HepG2 (cell line): ENCODE measurements around the gene HLA-DMB.
"Not testable (repeated sequence)": the region's sequence is repeated elsewhere in the genome, so short reads cannot be mapped to it uniquely, and the experiment has no call there.

Source experiments
- CBX5 ChIP-seq: sonication (generic); formaldehyde crosslinking; IDR thresholded peaks from 2 replicates; pipeline ENCODE4 v1.4.0; 2020; ENCODE audit warnings: missing genetic modification reagents, borderline replicate concordance
- HNRNPLL ChIP-seq: fragments of 200-400 bp; formaldehyde crosslinking; IDR thresholded peaks from 2 replicates; pipeline ENCODE4 v1.6.1; 2017; ENCODE audit warnings: mild to moderate bottlenecking, low read depth, low read length; ENCODE audit not compliant: poor library complexity, severe bottlenecking
- PRDM4 ChIP-seq: sonication (generic); formaldehyde crosslinking; IDR thresholded peaks from 2 replicates; pipeline ENCODE4 v1.9.0; 2021; ENCODE audit warnings: missing genetic modification reagents, borderline replicate concordance
- TCF12 ChIP-seq, 2 experiments: fragments of 450-650 bp in 1 of 2; sonication (generic) in 1 of 2; formaldehyde crosslinking in 1 of 2; IDR thresholded peaks; 2 replicates each; pipeline versions ENCODE4 v1.6.1 to v1.8.0; 2017 to 2022; ENCODE audit warnings: antibody characterized with exemption in 1 of 2, mild to moderate bottlenecking in 1 of 2, missing genetic modification reagents in 1 of 2, moderate library complexity in 1 of 2
- ZFX ChIP-seq: sonication (generic); formaldehyde crosslinking; IDR thresholded peaks from 2 replicates; pipeline ENCODE4 v1.4.0; 2020; ENCODE audit warnings: mild to moderate bottlenecking, low read depth, missing genetic modification reagents, moderate library complexity
- ZNF644 ChIP-seq: IDR thresholded peaks from 2 replicates; pipeline ENCODE4 v1.6.1; 2016; ENCODE audit warnings: low read depth
- ZSCAN20 ChIP-seq: sonication (generic); formaldehyde crosslinking; IDR thresholded peaks from 2 replicates; pipeline ENCODE4 v1.4.0; 2020; ENCODE audit warnings: missing genetic modification reagents, mild to moderate bottlenecking, borderline replicate concordance
- TF ChIP-seq, protein P1 (sequence below): sonication (generic); formaldehyde crosslinking; IDR thresholded peaks from 2 replicates; pipeline ENCODE4 v1.5.0; 2020; ENCODE audit warnings: mild to moderate bottlenecking, missing genetic modification reagents, moderate library complexity
- TF ChIP-seq, protein P2 (sequence below): sonication (generic); formaldehyde crosslinking; IDR thresholded peaks from 2 replicates; pipeline ENCODE4 v1.8.0; 2022; ENCODE audit warnings: missing genetic modification reagents, mild to moderate bottlenecking, moderate library complexity, borderline replicate concordance
- TF ChIP-seq, protein P3 (sequence below): sonication (generic); formaldehyde crosslinking; conservative IDR thresholded peaks from 2 replicates; pipeline ENCODE4 v1.4.0; 2020; ENCODE audit warnings: missing genetic modification reagents

- not testable (repeated sequence) for TF ChIP-seq PRDM4 (CRISPR knock-in tag); HNRNPLL; ZNF644 (CRISPR knock-in tag); CBX5 (CRISPR knock-in tag); ZSCAN20 (CRISPR knock-in tag); ZFX (CRISPR knock-in tag); TCF12 (IDR thresholded peaks at IDR 0.05); TCF12 (CRISPR knock-in tag; IDR thresholded peaks at IDR 0.05)
- TF ChIP-seq, protein P1, sequence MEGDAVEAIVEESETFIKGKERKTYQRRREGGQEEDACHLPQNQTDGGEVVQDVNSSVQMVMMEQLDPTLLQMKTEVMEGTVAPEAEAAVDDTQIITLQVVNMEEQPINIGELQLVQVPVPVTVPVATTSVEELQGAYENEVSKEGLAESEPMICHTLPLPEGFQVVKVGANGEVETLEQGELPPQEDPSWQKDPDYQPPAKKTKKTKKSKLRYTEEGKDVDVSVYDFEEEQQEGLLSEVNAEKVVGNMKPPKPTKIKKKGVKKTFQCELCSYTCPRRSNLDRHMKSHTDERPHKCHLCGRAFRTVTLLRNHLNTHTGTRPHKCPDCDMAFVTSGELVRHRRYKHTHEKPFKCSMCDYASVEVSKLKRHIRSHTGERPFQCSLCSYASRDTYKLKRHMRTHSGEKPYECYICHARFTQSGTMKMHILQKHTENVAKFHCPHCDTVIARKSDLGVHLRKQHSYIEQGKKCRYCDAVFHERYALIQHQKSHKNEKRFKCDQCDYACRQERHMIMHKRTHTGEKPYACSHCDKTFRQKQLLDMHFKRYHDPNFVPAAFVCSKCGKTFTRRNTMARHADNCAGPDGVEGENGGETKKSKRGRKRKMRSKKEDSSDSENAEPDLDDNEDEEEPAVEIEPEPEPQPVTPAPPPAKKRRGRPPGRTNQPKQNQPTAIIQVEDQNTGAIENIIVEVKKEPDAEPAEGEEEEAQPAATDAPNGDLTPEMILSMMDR (CRISPR knock-in tag): not testable (repeated sequence)
- TF ChIP-seq, protein P2, sequence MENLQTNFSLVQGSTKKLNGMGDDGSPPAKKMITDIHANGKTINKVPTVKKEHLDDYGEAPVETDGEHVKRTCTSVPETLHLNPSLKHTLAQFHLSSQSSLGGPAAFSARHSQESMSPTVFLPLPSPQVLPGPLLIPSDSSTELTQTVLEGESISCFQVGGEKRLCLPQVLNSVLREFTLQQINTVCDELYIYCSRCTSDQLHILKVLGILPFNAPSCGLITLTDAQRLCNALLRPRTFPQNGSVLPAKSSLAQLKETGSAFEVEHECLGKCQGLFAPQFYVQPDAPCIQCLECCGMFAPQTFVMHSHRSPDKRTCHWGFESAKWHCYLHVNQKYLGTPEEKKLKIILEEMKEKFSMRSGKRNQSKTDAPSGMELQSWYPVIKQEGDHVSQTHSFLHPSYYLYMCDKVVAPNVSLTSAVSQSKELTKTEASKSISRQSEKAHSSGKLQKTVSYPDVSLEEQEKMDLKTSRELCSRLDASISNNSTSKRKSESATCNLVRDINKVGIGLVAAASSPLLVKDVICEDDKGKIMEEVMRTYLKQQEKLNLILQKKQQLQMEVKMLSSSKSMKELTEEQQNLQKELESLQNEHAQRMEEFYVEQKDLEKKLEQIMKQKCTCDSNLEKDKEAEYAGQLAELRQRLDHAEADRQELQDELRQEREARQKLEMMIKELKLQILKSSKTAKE (CRISPR knock-in tag): not testable (repeated sequence)
- TF ChIP-seq, protein P3, sequence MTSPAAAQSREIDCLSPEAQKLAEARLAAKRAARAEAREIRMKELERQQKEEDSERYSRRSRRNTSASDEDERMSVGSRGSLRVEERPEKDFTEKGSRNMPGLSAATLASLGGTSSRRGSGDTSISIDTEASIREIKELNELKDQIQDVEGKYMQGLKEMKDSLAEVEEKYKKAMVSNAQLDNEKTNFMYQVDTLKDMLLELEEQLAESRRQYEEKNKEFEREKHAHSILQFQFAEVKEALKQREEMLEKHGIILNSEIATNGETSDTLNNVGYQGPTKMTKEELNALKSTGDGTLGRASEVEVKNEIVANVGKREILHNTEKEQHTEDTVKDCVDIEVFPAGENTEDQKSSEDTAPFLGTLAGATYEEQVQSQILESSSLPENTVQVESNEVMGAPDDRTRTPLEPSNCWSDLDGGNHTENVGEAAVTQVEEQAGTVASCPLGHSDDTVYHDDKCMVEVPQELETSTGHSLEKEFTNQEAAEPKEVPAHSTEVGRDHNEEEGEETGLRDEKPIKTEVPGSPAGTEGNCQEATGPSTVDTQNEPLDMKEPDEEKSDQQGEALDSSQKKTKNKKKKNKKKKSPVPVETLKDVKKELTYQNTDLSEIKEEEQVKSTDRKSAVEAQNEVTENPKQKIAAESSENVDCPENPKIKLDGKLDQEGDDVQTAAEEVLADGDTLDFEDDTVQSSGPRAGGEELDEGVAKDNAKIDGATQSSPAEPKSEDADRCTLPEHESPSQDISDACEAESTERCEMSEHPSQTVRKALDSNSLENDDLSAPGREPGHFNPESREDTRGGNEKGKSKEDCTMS (CRISPR knock-in tag): not testable (repeated sequence)
Observed at GRCh38 chr6:32942555-32943123, 1.8 kb upstream of the HLA-DMB start.
